ENCODE results near the gene OTX1.

Gene OTX1

GRCh38 chr2:63023444-63023843 is 27.2 kb upstream of the OTX1 start:
- H3K4me1 ChIP-seq (ENCODE audit: control insufficient read depth, insufficient read depth, low read length, poor library complexity, severe bottlenecking): no peaks in the 10 kb centered on the region
- no peaks in the 10 kb centered on the region for H3K9me3 ChIP-seq (ENCODE audit: control insufficient read depth, low read length)
- no peaks in the 10 kb centered on the region for H3K36me3 ChIP-seq (ENCODE audit: control insufficient read depth, insufficient read depth, low read length)
- H3K4me3 ChIP-seq (ENCODE audit: extremely low read depth, insufficient read depth, low read length, poor library complexity, severe bottlenecking): no peak overlapping the region
- no peak overlapping the region for H3K27ac ChIP-seq (ENCODE audit: low read depth, low read length, severe bottlenecking)
- 0% methylated on average over 1 of the region's 1 CpG; no CpG with 5 or more reads in 1 of the 2 experiments for WGBS, 2 experiments (ENCODE audit: insufficient coverage in 2 of 2)

- Histone ChIP-seq H3K27ac (ENCODE audit: low read depth, low read length, severe bottlenecking) (no peak overlapping the region), H3K4me3 (ENCODE audit: extremely low read depth, insufficient read depth, low read length, poor library complexity, severe bottlenecking) (no peak overlapping the region), H3K36me3 (ENCODE audit: control insufficient read depth, insufficient read depth, low read length) (no peaks in the 10 kb centered on the region), H3K9me3 (ENCODE audit: control insufficient read depth, low read length) (no peaks in the 10 kb centered on the region), H3K4me1 (ENCODE audit: control insufficient read depth, insufficient read depth, low read length, poor library complexity, severe bottlenecking) (no peaks in the 10 kb centered on the region)
- WGBS, 2 experiments (ENCODE audit: insufficient coverage in 2 of 2): 89 to 100% methylated on average over 1 of the region's 2 CpGs
Observed at GRCh38 chr2:63027220-63027619, 23.4 kb upstream of the OTX1 start.

GRCh38 chr2:63029058-63029457 is 21.6 kb upstream of the OTX1 start:
- 100% methylated on average over 1 of the region's 1 CpG for WGBS, 2 experiments (ENCODE audit: insufficient coverage in 2 of 2)
- Histone ChIP-seq H3K9me3 (ENCODE audit: control insufficient read depth, low read length) (no peaks in the 10 kb centered on the region), H3K36me3 (ENCODE audit: control insufficient read depth, insufficient read depth, low read length) (no peaks in the 10 kb centered on the region), H3K4me1 (ENCODE audit: control insufficient read depth, insufficient read depth, low read length, poor library complexity, severe bottlenecking) (no peaks in the 10 kb centered on the region), H3K4me3 (ENCODE audit: extremely low read depth, insufficient read depth, low read length, poor library complexity, severe bottlenecking) (no peak overlapping the region), H3K27ac (ENCODE audit: low read depth, low read length, severe bottlenecking) (no peak overlapping the region)

GRCh38 chr2:63034526-63034925 is 16.1 kb upstream of the OTX1 start:
- no peaks in the 10 kb centered on the region for H3K9me3 ChIP-seq (ENCODE audit: control insufficient read depth, low read length)
- no peak overlapping the region for H3K4me3 ChIP-seq (ENCODE audit: extremely low read depth, insufficient read depth, low read length, poor library complexity, severe bottlenecking)
- H3K4me1 ChIP-seq (ENCODE audit: control insufficient read depth, insufficient read depth, low read length, poor library complexity, severe bottlenecking): no peaks in the 10 kb centered on the region
- H3K27ac ChIP-seq (ENCODE audit: low read depth, low read length, severe bottlenecking): no peak overlapping the region
- 68 to 83% methylated on average over 2 to 3 of the region's 4 CpGs for WGBS, 2 experiments (ENCODE audit: insufficient coverage in 2 of 2)
- no peaks in the 10 kb centered on the region for H3K36me3 ChIP-seq (ENCODE audit: control insufficient read depth, insufficient read depth, low read length)

- Histone ChIP-seq H3K9me3 (ENCODE audit: control insufficient read depth, low read length) (no peaks in the 10 kb centered on the region), H3K27ac (ENCODE audit: low read depth, low read length, severe bottlenecking) (no peak overlapping the region), H3K4me3 (ENCODE audit: extremely low read depth, insufficient read depth, low read length, poor library complexity, severe bottlenecking) (no peak overlapping the region), H3K36me3 (ENCODE audit: control insufficient read depth, insufficient read depth, low read length) (no peaks in the 10 kb centered on the region), H3K4me1 (ENCODE audit: control insufficient read depth, insufficient read depth, low read length, poor library complexity, severe bottlenecking) (no peaks in the 10 kb centered on the region)
- 100% methylated on average over 1 of the region's 2 CpGs for WGBS, 2 experiments (ENCODE audit: insufficient coverage in 2 of 2)
Observed at GRCh38 chr2:63035169-63035568, 15.5 kb upstream of the OTX1 start.

- H3K36me3 ChIP-seq (ENCODE audit: control insufficient read depth, insufficient read depth, low read length): no peaks in the 10 kb centered on the region
- no peak overlapping the region for H3K27ac ChIP-seq (ENCODE audit: low read depth, low read length, severe bottlenecking)
- no peak overlapping the region for H3K4me3 ChIP-seq (ENCODE audit: extremely low read depth, insufficient read depth, low read length, poor library complexity, severe bottlenecking)
- no peaks in the 10 kb centered on the region for H3K9me3 ChIP-seq (ENCODE audit: control insufficient read depth, low read length)
- WGBS, 2 experiments (ENCODE audit: insufficient coverage in 2 of 2): 90% methylated on average over 2 to 3 of the region's 4 CpGs
- H3K4me1 ChIP-seq (ENCODE audit: control insufficient read depth, insufficient read depth, low read length, poor library complexity, severe bottlenecking): no peaks in the 10 kb centered on the region
Observed at GRCh38 chr2:63035660-63036059, 15.0 kb upstream of the OTX1 start.

GRCh38 chr2:63038034-63038433 is 12.6 kb upstream of the OTX1 start:
- WGBS, 2 experiments (ENCODE audit: insufficient coverage in 2 of 2): 100% methylated on average over 2 of the region's 4 CpGs
- no peak overlapping the region for H3K4me3 ChIP-seq (ENCODE audit: extremely low read depth, insufficient read depth, low read length, poor library complexity, severe bottlenecking)
- H3K36me3 ChIP-seq (ENCODE audit: control insufficient read depth, insufficient read depth, low read length): no peaks in the 10 kb centered on the region
- H3K27ac ChIP-seq (ENCODE audit: low read depth, low read length, severe bottlenecking): no peak overlapping the region
- no peaks in the 10 kb centered on the region for H3K4me1 ChIP-seq (ENCODE audit: control insufficient read depth, insufficient read depth, low read length, poor library complexity, severe bottlenecking)
- H3K9me3 ChIP-seq (ENCODE audit: control insufficient read depth, low read length): no peaks in the 10 kb centered on the region

GRCh38 chr2:63040586-63040985 is 10.0 kb upstream of the OTX1 start:
- H3K4me3 ChIP-seq (ENCODE audit: extremely low read depth, insufficient read depth, low read length, poor library complexity, severe bottlenecking): no peak overlapping the region
- no peaks in the 10 kb centered on the region for H3K36me3 ChIP-seq (ENCODE audit: control insufficient read depth, insufficient read depth, low read length)
- H3K9me3 ChIP-seq (ENCODE audit: control insufficient read depth, low read length): no peaks in the 10 kb centered on the region
- H3K4me1 ChIP-seq (ENCODE audit: control insufficient read depth, insufficient read depth, low read length, poor library complexity, severe bottlenecking): peaks cover 6% of the 10 kb centered on the region
- WGBS, 2 experiments (ENCODE audit: insufficient coverage in 2 of 2): no CpG with 5 or more reads among the region's 1 CpG
- no peak overlapping the region for H3K27ac ChIP-seq (ENCODE audit: low read depth, low read length, severe bottlenecking)

- Histone ChIP-seq H3K9me3 (ENCODE audit: control insufficient read depth, low read length) (no peaks in the 10 kb centered on the region), H3K4me1 (ENCODE audit: control insufficient read depth, insufficient read depth, low read length, poor library complexity, severe bottlenecking) (peaks cover 6% of the 10 kb centered on the region), H3K36me3 (ENCODE audit: control insufficient read depth, insufficient read depth, low read length) (no peaks in the 10 kb centered on the region), H3K4me3 (ENCODE audit: extremely low read depth, insufficient read depth, low read length, poor library complexity, severe bottlenecking) (no peak overlapping the region), H3K27ac (ENCODE audit: low read depth, low read length, severe bottlenecking) (no peak overlapping the region)
- no CpG with 5 or more reads among the region's 1 CpG for WGBS, 2 experiments (ENCODE audit: insufficient coverage in 2 of 2)
Observed at GRCh38 chr2:63041592-63041991, 9.0 kb upstream of the OTX1 start.

GRCh38 chr2:63044362-63045327 is 6.0 kb upstream of the OTX1 start:
- H3K4me1 ChIP-seq (ENCODE audit: control insufficient read depth, insufficient read depth, low read length, poor library complexity, severe bottlenecking): peaks cover 34% of the 10 kb centered on the region
- H3K27ac ChIP-seq (ENCODE audit: low read depth, low read length, severe bottlenecking): no peak overlapping the region
- H3K4me3 ChIP-seq (ENCODE audit: extremely low read depth, insufficient read depth, low read length, poor library complexity, severe bottlenecking): no peak overlapping the region

GRCh38 chr2:63046552-63046951 is 4.1 kb upstream of the OTX1 start:
- Histone ChIP-seq H3K36me3 (ENCODE audit: control insufficient read depth, insufficient read depth, low read length) (no peaks in the 10 kb centered on the region), H3K9me3 (ENCODE audit: control insufficient read depth, low read length) (no peaks in the 10 kb centered on the region), H3K4me3 (ENCODE audit: extremely low read depth, insufficient read depth, low read length, poor library complexity, severe bottlenecking) (no peak overlapping the region), H3K27ac (ENCODE audit: low read depth, low read length, severe bottlenecking) (no peak overlapping the region), H3K4me1 (ENCODE audit: control insufficient read depth, insufficient read depth, low read length, poor library complexity, severe bottlenecking) (peaks cover 44% of the 10 kb centered on the region)
- 4 to 7% methylated on average over 3 to 4 of the region's 7 CpGs for WGBS, 2 experiments (ENCODE audit: insufficient coverage in 2 of 2)

More at GRCh38 chr2:63044362-63045327, 6.0 kb upstream of the OTX1 start:
- Histone ChIP-seq H3K9me3 (ENCODE audit: control insufficient read depth, low read length) (no peaks in the 10 kb centered on the region), H3K36me3 (ENCODE audit: control insufficient read depth, insufficient read depth, low read length) (no peaks in the 10 kb centered on the region)
- WGBS, 2 experiments (ENCODE audit: insufficient coverage in 2 of 2): 8% methylated on average over 19 to 26 of the region's 36 CpGs

All from mesodermal cell (in vitro differentiated cells).